ENCODE data around the gene SLC26A5.

Gene SLC26A5

GRCh38 chr7:103348959-103349358 lies 97.0 kb downstream of the SLC26A5 start:
- DNase-seq (ENCODE audit: low spot score): no peak
- no peak for TF ChIP-seq CTCF (IDR thresholded peaks at IDR 0.05; ENCODE audit: extremely low read depth, insufficient read depth, missing control alignments)
- in situ Hi-C loops (cut with MboI; ENCODE audit: low pct_unique_long_range_greater_than_20kb, low sequenced_read_pairs, unreplicated experiment): no loop called here

DNA sequence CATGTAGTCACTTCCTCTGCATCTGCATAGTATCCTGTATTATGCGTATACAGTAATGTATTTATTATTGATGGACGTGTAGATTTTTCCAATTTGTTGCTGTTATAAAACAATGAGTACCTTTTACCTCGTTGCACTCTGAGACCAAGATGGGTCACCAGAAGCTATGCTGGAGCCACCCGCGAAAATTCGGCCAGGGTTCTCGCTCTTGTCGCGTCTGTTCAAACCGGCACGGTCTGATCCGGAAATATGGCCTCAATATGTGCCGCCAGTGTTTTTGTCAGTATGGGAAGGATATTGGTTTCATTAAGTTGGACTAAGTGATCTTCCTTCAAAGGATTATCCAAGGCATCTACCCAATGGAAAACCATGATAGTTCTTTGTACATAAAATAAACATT lies 97.6 kb downstream of the SLC26A5 start:
- DNase-seq (ENCODE audit: low spot score): no peak
- no peak for TF ChIP-seq CTCF (IDR thresholded peaks at IDR 0.05; ENCODE audit: extremely low read depth, insufficient read depth, missing control alignments)
- in situ Hi-C loops (cut with MboI; ENCODE audit: low pct_unique_long_range_greater_than_20kb, low sequenced_read_pairs, unreplicated experiment): no loop called here

GRCh38 chr7:103347507-103348267 lies 98.3 kb downstream of the SLC26A5 start, which contains the start of gene PSMC2:
Gene PSMC2 (plus strand): TSS chr7:103347643. CDS start chr7:103347712, 69 bp downstream.
- DNase-seq (ENCODE audit: low spot score): peak; percentile 81
- TF ChIP-seq CTCF (IDR thresholded peaks at IDR 0.05; ENCODE audit: extremely low read depth, insufficient read depth, missing control alignments): no peak
- in situ Hi-C loops (cut with MboI; ENCODE audit: low pct_unique_long_range_greater_than_20kb, low sequenced_read_pairs, unreplicated experiment): no loop called here

DNA sequence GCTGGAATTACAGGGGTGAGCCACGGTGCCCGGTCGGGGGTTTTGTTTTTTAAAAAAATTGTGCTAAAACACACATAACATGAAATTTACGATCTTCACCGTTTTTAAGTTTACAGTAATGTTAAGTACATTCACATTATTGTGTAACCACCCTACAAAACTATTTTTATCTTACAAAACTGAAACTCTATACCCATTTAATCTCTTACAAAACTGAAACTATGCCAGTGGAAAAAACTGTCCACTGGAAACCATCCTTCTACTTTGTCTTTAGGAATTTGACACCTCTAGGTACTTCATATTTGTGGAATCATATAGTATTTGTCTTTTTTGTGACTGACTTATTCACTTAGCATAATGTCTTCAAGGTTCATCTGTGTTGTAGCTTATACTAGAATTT lies 99.6 kb downstream of the SLC26A5 start:
- no peak for TF ChIP-seq CTCF (IDR thresholded peaks at IDR 0.05; ENCODE audit: extremely low read depth, insufficient read depth, missing control alignments)
- no peak for DNase-seq (ENCODE audit: low spot score)
- in situ Hi-C loops (cut with MboI; ENCODE audit: low pct_unique_long_range_greater_than_20kb, low sequenced_read_pairs, unreplicated experiment): no loop called here

GRCh38 chr7:103344453-103345149 lies 101.4 kb downstream of the SLC26A5 start, which contains the start of gene DNAJC2:
Gene DNAJC2 (minus strand): TSS chr7:103344767. CDS start chr7:103344622, 145 bp downstream.
- in situ Hi-C loops (cut with MboI; ENCODE audit: low pct_unique_long_range_greater_than_20kb, low sequenced_read_pairs, unreplicated experiment): no loop called here
- TF ChIP-seq CTCF (IDR thresholded peaks at IDR 0.05; ENCODE audit: extremely low read depth, insufficient read depth, missing control alignments): no peak

GRCh38 chr7:103343758-103344452 lies 102.1 kb downstream of the SLC26A5 start:
- TF ChIP-seq CTCF (IDR thresholded peaks at IDR 0.05; ENCODE audit: extremely low read depth, insufficient read depth, missing control alignments): no peak
- DNase-seq (ENCODE audit: low spot score): peak; percentile 34
- in situ Hi-C loops (cut with MboI; ENCODE audit: low pct_unique_long_range_greater_than_20kb, low sequenced_read_pairs, unreplicated experiment): no loop called here

More at GRCh38 chr7:103344453-103345149, 101.4 kb downstream of the SLC26A5 start, which contains the start of gene DNAJC2:
- DNase-seq (ENCODE audit: low spot score): peak; percentile 83

All from GM13977 (cell line).